ENCODE data around the gene PEX11A. TPM values are rescaled to one million over a fixed set of nuclear protein-coding genes. Genes with fewer than 3 reads are reported as not detected.
"Not testable (repeated sequence)": the region's sequence is repeated elsewhere in the genome, so short reads cannot be mapped to it uniquely, and the experiment has no call there.

The PEX11A gene
- total and polyA plus RNA-seq, 12 donors = 5.4 to 23.2 (median 12.8) TPM

DNA sequence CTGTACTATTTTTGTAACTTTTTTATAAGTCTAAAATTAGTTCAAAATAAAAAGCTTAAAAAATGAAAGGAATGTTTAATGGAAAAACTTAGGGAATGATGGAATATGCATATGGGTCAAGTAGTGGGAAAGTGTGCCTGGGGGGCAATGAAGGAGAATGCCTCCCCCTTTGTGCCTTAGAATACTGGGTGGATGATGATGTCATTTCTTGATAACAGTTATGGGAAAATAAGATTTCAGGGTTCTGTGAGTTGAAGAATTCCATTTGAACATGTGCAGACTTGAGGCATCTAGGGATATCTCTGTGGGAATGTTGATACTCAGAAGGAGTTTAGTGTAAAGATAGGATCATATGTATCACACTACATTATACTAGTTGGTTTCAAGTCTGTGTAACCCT is 13.9 kb upstream of the PEX11A start:
- no peak overlapping the region for H3K27ac ChIP-seq
- no peaks in the 10 kb centered on the region for H3K9me3 ChIP-seq (replicated peaks in 1 of 3)
- no peak for TF ChIP-seq POLR2A (IDR thresholded peaks at IDR 0.05)
- TF ChIP-seq, protein P1, sequence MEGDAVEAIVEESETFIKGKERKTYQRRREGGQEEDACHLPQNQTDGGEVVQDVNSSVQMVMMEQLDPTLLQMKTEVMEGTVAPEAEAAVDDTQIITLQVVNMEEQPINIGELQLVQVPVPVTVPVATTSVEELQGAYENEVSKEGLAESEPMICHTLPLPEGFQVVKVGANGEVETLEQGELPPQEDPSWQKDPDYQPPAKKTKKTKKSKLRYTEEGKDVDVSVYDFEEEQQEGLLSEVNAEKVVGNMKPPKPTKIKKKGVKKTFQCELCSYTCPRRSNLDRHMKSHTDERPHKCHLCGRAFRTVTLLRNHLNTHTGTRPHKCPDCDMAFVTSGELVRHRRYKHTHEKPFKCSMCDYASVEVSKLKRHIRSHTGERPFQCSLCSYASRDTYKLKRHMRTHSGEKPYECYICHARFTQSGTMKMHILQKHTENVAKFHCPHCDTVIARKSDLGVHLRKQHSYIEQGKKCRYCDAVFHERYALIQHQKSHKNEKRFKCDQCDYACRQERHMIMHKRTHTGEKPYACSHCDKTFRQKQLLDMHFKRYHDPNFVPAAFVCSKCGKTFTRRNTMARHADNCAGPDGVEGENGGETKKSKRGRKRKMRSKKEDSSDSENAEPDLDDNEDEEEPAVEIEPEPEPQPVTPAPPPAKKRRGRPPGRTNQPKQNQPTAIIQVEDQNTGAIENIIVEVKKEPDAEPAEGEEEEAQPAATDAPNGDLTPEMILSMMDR (IDR thresholded peaks at IDR 0.05) = no peak
- H3K36me3 ChIP-seq (replicated peaks in 1 of 2) = no peaks in the 10 kb centered on the region
- H3K27me3 ChIP-seq = no peaks in the 10 kb centered on the region
- H3K4me3 ChIP-seq = no peak overlapping the region
- intact Hi-C loops (cut with DNase I) = no loop called here
- no peaks in the 10 kb centered on the region for H3K4me1 ChIP-seq (replicated peaks in 1 of 2)
- DNase-seq = no peak

DNA sequence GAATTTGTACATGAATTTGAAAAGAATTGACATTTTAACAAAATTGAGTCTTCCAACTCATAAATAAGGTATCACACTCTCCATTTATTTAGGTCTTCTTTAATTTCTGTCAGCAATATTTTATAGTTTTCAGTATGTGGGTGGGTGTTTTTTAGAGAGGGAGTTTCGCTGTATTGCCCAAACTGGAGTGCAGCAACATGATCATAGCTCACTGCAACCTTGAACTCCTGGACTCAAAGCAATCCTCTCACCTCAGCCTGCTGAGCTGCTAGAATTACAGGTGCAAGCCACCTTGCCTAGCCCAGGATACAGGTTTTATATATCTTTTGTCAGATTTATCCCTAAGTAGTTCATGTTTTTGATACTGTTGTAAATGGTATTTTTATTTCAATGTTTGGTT is 4.6 kb upstream of the PEX11A start:
- Histone ChIP-seq H3K4me3 (no peak overlapping the region), H3K4me1 (replicated peaks in 1 of 2) (no peaks in the 10 kb centered on the region), H3K27ac (no peak overlapping the region), H3K36me3 (replicated peaks in 1 of 2) (no peaks in the 10 kb centered on the region), H3K9me3 (replicated peaks in 1 of 3) (no peaks in the 10 kb centered on the region), H3K27me3 (no peaks in the 10 kb centered on the region)
- intact Hi-C loops (cut with DNase I) = no loop called here
- TF ChIP-seq, protein P1 (IDR thresholded peaks at IDR 0.05) = no peak
- no peak for TF ChIP-seq POLR2A (IDR thresholded peaks at IDR 0.05)
- 80 to 92% (median 84%) methylated on average over 1 of the region's 1 CpG for WGBS, 4 donors
- DNase-seq = no peak

DNA sequence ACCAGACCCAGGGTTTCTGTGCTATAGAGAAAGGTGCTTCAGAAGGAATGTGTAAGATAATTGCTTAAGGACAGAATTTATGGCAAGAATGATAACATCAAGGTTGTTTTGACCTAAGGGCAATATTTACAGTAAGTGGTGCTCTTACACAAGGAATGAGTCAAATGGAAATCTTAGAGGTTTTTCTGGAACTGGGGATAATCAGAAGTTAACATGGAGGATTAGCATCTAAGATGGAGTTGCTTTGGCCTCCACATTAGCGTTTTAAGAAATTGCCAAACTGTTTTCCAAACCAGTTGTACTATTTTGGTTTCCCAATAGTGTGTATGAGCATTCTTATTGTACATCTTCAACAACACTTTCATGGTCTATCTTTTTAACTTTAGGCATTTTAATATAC is 3.1 kb upstream of the PEX11A start:
- Histone ChIP-seq H3K4me3 (no peak overlapping the region), H3K36me3 (replicated peaks in 1 of 2) (no peaks in the 10 kb centered on the region), H3K27me3 (no peaks in the 10 kb centered on the region), H3K27ac (no peak overlapping the region), H3K9me3 (replicated peaks in 1 of 3) (no peaks in the 10 kb centered on the region), H3K4me1 (replicated peaks in 1 of 2) (peaks cover 0 to 14% of the 10 kb centered on the region in 2 donors)
- TF ChIP-seq, protein P1 (IDR thresholded peaks at IDR 0.05) = no peak
- no peak for TF ChIP-seq POLR2A (IDR thresholded peaks at IDR 0.05)
- no peak for DNase-seq
- intact Hi-C loops (cut with DNase I) = loop anchor here in 1 of 2 donors (5.0 kb wide), 1 partner anchor 46 kb away; no protein-coding TSS in a partner anchor
- WGBS, 4 donors = 64 to 79% (median 75%) methylated on average over 1 of the region's 1 CpG

DNA sequence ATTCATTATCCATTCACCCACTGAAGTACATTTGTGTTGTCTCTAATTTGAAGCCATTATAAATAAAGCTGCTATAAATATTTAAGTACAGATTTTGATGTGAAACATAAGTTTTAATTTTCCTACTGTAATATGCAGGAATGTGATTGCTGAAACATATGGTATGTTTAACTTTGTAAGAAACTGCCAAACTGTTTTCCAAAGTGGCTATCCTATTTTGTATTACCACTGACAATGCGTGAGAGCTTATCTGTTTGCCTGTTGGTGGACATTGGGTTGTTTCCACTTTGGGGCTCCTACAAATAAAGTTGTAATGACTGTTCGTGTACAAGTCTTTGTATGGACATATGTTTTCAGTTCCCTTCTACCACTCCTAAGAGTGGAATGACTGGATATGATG is 2.5 kb upstream of the PEX11A start:
- H3K27me3 ChIP-seq = no peaks in the 10 kb centered on the region
- intact Hi-C loops (cut with DNase I) = loop anchor here in 1 of 2 donors (5.0 kb wide), 1 partner anchor 46 kb away; no protein-coding TSS in a partner anchor
- H3K4me3 ChIP-seq = no peak overlapping the region
- no peaks in the 10 kb centered on the region for H3K36me3 ChIP-seq (replicated peaks in 1 of 2)
- peaks cover 0 to 14% of the 10 kb centered on the region in 2 donors for H3K4me1 ChIP-seq (replicated peaks in 1 of 2)
- H3K27ac ChIP-seq = no peak overlapping the region
- DNase-seq = no peak
- TF ChIP-seq, protein P1 (IDR thresholded peaks at IDR 0.05) = no peak
- TF ChIP-seq POLR2A (IDR thresholded peaks at IDR 0.05) = no peak
- H3K9me3 ChIP-seq (replicated peaks in 1 of 3) = no peaks in the 10 kb centered on the region
- WGBS, 4 donors = 29 to 69% (median 38%) methylated on average over 2 of the region's 2 CpGs

DNA sequence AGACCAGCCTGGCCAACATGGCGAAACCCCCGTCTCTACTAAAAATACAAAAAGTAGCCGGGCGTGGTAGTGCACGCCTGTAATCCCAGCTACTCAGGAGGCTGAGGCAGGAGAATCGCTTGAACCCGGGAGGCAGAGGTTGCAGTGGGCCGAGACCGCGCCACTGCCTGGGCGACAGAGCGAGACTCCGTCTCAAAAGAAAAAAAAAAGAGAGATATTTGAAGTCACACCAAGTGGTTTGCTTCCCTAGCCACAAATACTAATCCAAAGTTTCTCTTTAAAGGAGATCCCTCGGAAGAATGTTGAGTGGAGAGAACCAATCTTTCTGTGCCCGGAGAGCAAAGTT is 651 bp downstream of the PEX11A start:
- Histone ChIP-seq H3K27ac (peak overlapping the region in 4 of 5 donors; percentile 2 to 73 (median 32)), H3K4me3 (peak overlapping the region in 3 of 4 donors; percentile 17 to 82 (median 68)), H3K4me1 (replicated peaks in 1 of 2) (peaks cover 0 to 14% of the 10 kb centered on the region in 2 donors)
- not testable (repeated sequence) for DNase-seq; H3K27me3 ChIP-seq; H3K9me3 ChIP-seq (replicated peaks in 1 of 3); H3K36me3 ChIP-seq (replicated peaks in 1 of 2)
- 42 to 68% (median 53%) methylated on average over 15 of the region's 15 CpGs for WGBS, 4 donors
- intact Hi-C loops (cut with DNase I) = loop anchor here in 1 of 2 donors (5.0 kb wide), 1 partner anchor 43 kb away; no protein-coding TSS in a partner anchor
